ENCODE results near the gene TRIO. TPM values are rescaled to one million over a fixed set of nuclear protein-coding genes. Genes with fewer than 3 reads are reported as not detected.

The TRIO gene
- total and polyA plus RNA-seq, 4 donors = 23.8 to 243 (median 110) TPM

- H3K9ac ChIP-seq (ENCODE audit: insufficient read depth in 1 of 2, low read length in 2 of 2) = no peak overlapping the region
- ATAC-seq (ENCODE audit: insufficient read depth, low FRiP score) = no peak
- no peak for DNase-seq
- 92 to 96% methylated on average over 2 of the region's 2 CpGs for WGBS, 2 donors
- H3K27ac ChIP-seq (ENCODE audit: low read depth in 1 of 2, low read length in 1 of 2) = no peak overlapping the region
- peaks cover 0 to 4% (median 2%) of the 10 kb centered on the region in 5 donors for H3K4me1 ChIP-seq (ENCODE audit: control insufficient read depth in 5 of 5, insufficient read depth in 5 of 5, low read length in 5 of 5)
- no peaks in the 10 kb centered on the region for H3K27me3 ChIP-seq (ENCODE audit: control insufficient read depth in 3 of 3, insufficient read depth in 3 of 3, low read length in 2 of 3)
- no peaks in the 10 kb centered on the region for H3K9me3 ChIP-seq (ENCODE audit: control insufficient read depth in 4 of 4, insufficient read depth in 3 of 4, low read length in 3 of 4)
- H3K4me3 ChIP-seq = no peak overlapping the region
- H3K36me3 ChIP-seq (ENCODE audit: control insufficient read depth in 4 of 4, insufficient read depth in 4 of 4, low read length in 4 of 4) = peaks cover 10 to 24% (median 13%) of the 10 kb centered on the region in 4 donors
- TF ChIP-seq CTCF (IDR thresholded peaks at IDR 0.05; ENCODE audit: control extremely low read depth, extremely low read depth) = no peak
These were observed 163.2 kb downstream of the TRIO start for GRCh38 chr5:14306329-14306815.

- peaks cover 8 to 22% (median 12%) of the 10 kb centered on the region in 4 donors for H3K36me3 ChIP-seq (ENCODE audit: control insufficient read depth in 4 of 4, insufficient read depth in 4 of 4, low read length in 4 of 4)
- no peak for TF ChIP-seq CTCF (IDR thresholded peaks at IDR 0.05; ENCODE audit: control extremely low read depth, extremely low read depth)
- H3K9me3 ChIP-seq (ENCODE audit: control insufficient read depth in 4 of 4, insufficient read depth in 3 of 4, low read length in 3 of 4) = no peaks in the 10 kb centered on the region
- peaks cover 0 to 10% (median 4%) of the 10 kb centered on the region in 5 donors for H3K4me1 ChIP-seq (ENCODE audit: control insufficient read depth in 5 of 5, insufficient read depth in 5 of 5, low read length in 5 of 5)
- H3K9ac ChIP-seq (ENCODE audit: insufficient read depth in 1 of 2, low read length in 2 of 2) = no peak overlapping the region
- DNase-seq = no peak
- no peak overlapping the region for H3K27ac ChIP-seq (ENCODE audit: low read depth in 1 of 2, low read length in 1 of 2)
- H3K4me3 ChIP-seq = no peak overlapping the region
- no peak for ATAC-seq (ENCODE audit: insufficient read depth, low FRiP score)
- H3K27me3 ChIP-seq (ENCODE audit: control insufficient read depth in 3 of 3, insufficient read depth in 3 of 3, low read length in 2 of 3) = no peaks in the 10 kb centered on the region
- WGBS, 2 donors = 96 to 97% methylated on average over 5 of the region's 5 CpGs
These were observed 165.4 kb downstream of the TRIO start for GRCh38 chr5:14308384-14309154.

- H3K4me1 ChIP-seq (ENCODE audit: control insufficient read depth in 5 of 5, insufficient read depth in 5 of 5, low read length in 5 of 5) = peaks cover 0 to 10% (median 4%) of the 10 kb centered on the region in 5 donors
- no peak for DNase-seq
- ATAC-seq (ENCODE audit: insufficient read depth, low FRiP score) = no peak
- no peaks in the 10 kb centered on the region for H3K27me3 ChIP-seq (ENCODE audit: control insufficient read depth in 3 of 3, insufficient read depth in 3 of 3, low read length in 2 of 3)
- H3K9ac ChIP-seq (ENCODE audit: insufficient read depth in 1 of 2, low read length in 2 of 2) = no peak overlapping the region
- no peak overlapping the region for H3K27ac ChIP-seq (ENCODE audit: low read depth in 1 of 2, low read length in 1 of 2)
- no peaks in the 10 kb centered on the region for H3K9me3 ChIP-seq (ENCODE audit: control insufficient read depth in 4 of 4, insufficient read depth in 3 of 4, low read length in 3 of 4)
- peaks cover 4 to 22% (median 13%) of the 10 kb centered on the region in 4 donors for H3K36me3 ChIP-seq (ENCODE audit: control insufficient read depth in 4 of 4, insufficient read depth in 4 of 4, low read length in 4 of 4)
- no peak for TF ChIP-seq CTCF (IDR thresholded peaks at IDR 0.05; ENCODE audit: control extremely low read depth, extremely low read depth)
- H3K4me3 ChIP-seq = no peak overlapping the region
These were observed 166.1 kb downstream of the TRIO start for GRCh38 chr5:14309199-14309598.

Data from lung (tissue), 12 donors.